Measurements from ENCODE around the gene TNNC1. TPM values are rescaled to one million over a fixed set of nuclear protein-coding genes. Genes with fewer than 3 reads are reported as not detected.
A peak's percentile ranks its signal among the peaks of the same experiment; 100 is the strongest.

TNNC1 gene
- total and polyA plus RNA-seq, 10 donors, result 0.74 to 5.8 (median 1.9) TPM

GRCh38 chr3:52401551-52401950, 52.3 kb downstream of the TNNC1 start:
- intact Hi-C loops (cut with DNase I; ENCODE audit: low total_unique reads), result no loop called here
- Histone ChIP-seq H3K4me3 (no peak overlapping the region), H3K27ac (no peak overlapping the region), H3K9me3 (no peaks in the 10 kb centered on the region), H3K27me3 (replicated peaks in 1 of 7) (no peaks in the 10 kb centered on the region), H3K4me1 (peaks cover 0 to 18% (median 2%) of the 10 kb centered on the region in 6 donors), H3K36me3 (peaks cover 0 to 100% (median 65%) of the 10 kb centered on the region in 6 donors)
- peak; percentile 63 for DNase-seq
- TF ChIP-seq POLR2A (IDR thresholded peaks at IDR 0.05) (no peak), POLR2AphosphoS5 (IDR thresholded peaks at IDR 0.05) (no peak), CTCF (IDR thresholded peaks at IDR 0.05 in 8 of 11, conservative IDR thresholded peaks at IDR 0.05 in 3 of 11) (no peak)
- 97 to 100% (median 100%) methylated on average over 1 of the region's 1 CpG for WGBS, 5 donors

Other genes starting within 250 kb of the TNNC1 start
- gene TLR9, start 228.4 kb downstream of the TNNC1 start, total RNA-seq, result 1 to 10 TPM; 2.3 to 7.7 (median 4.2) TPM
- gene TLR9, start 228.4 kb downstream of the TNNC1 start, polyA plus RNA-seq, result 1 to 10 TPM in 1 of 3 donors, under 1 TPM in 1, not detected in 1; 0.55 to 3.8 TPM
- 100 to 1,000 TPM in 1 of 7 donors, 10 to 100 TPM in 6; 57.5 to 109 (median 68.2) TPM for gene TWF2, start 214.9 kb downstream of the TNNC1 start, total RNA-seq
- 10 to 100 TPM; 47.3 to 71.4 (median 59.8) TPM for gene TWF2, start 214.9 kb downstream of the TNNC1 start, polyA plus RNA-seq
- gene PPM1M, start 208.3 kb downstream of the TNNC1 start, total RNA-seq, result 10 to 100 TPM; 26.3 to 77.8 (median 55.8) TPM
- 10 to 100 TPM; 29.2 to 37.2 (median 33.6) TPM for gene PPM1M, start 208.3 kb downstream of the TNNC1 start, polyA plus RNA-seq
- 10 to 100 TPM; 60.5 to 80.6 (median 72.0) TPM for gene WDR82, start 175.4 kb downstream of the TNNC1 start, total RNA-seq
- gene WDR82, start 175.4 kb downstream of the TNNC1 start, polyA plus RNA-seq, result 10 to 100 TPM; 20.9 to 35.8 (median 23.6) TPM
- gene GLYCTK, start 166.2 kb downstream of the TNNC1 start, total RNA-seq, result 10 to 100 TPM; 13.4 to 31.9 (median 26.8) TPM
- gene GLYCTK, start 166.2 kb downstream of the TNNC1 start, polyA plus RNA-seq, result 10 to 100 TPM; 14.9 to 22.5 (median 22.2) TPM
- gene DNAH1, start 137.7 kb downstream of the TNNC1 start, total RNA-seq, result 10 to 100 TPM; 21.0 to 35.8 (median 27.1) TPM
- 10 to 100 TPM in 1 of 3 donors, 1 to 10 TPM in 2; 4.9 to 10.1 (median 9.7) TPM for gene DNAH1, start 137.7 kb downstream of the TNNC1 start, polyA plus RNA-seq
- gene BAP1, start 44.0 kb downstream of the TNNC1 start, total RNA-seq, result 10 to 100 TPM; 68.1 to 82.8 (median 72.8) TPM
- gene BAP1, start 44.0 kb downstream of the TNNC1 start, polyA plus RNA-seq, result 10 to 100 TPM; 44.4 to 73.7 (median 72.8) TPM
- gene PHF7, start 43.4 kb downstream of the TNNC1 start, total RNA-seq, result 10 to 100 TPM in 1 of 7 donors, 1 to 10 TPM in 6; 4.4 to 14.2 (median 8.6) TPM
- gene PHF7, start 43.4 kb downstream of the TNNC1 start, polyA plus RNA-seq, result 1 to 10 TPM; 4.6 to 7.3 (median 4.8) TPM
- 10 to 100 TPM in 5 of 7 donors, 1 to 10 TPM in 2; 7.9 to 20.2 (median 10.8) TPM for gene SEMA3G, start 8.9 kb downstream of the TNNC1 start, total RNA-seq
- 1 to 10 TPM; 1.0 to 7.8 (median 3.5) TPM for gene SEMA3G, start 8.9 kb downstream of the TNNC1 start, polyA plus RNA-seq
- gene NISCH, start 1.6 kb upstream of the TNNC1 start, total RNA-seq, result 10 to 100 TPM; 72.5 to 92.7 (median 86.2) TPM
- 10 to 100 TPM; 18.9 to 45.1 (median 41.7) TPM for gene NISCH, start 1.6 kb upstream of the TNNC1 start, polyA plus RNA-seq
- 1,000 to 10,000 TPM in 1 of 7 donors, 100 to 1,000 TPM in 6; 351 to 1,070 (median 406) TPM for gene STAB1, start 41.3 kb upstream of the TNNC1 start, total RNA-seq
- 1,000 to 10,000 TPM in 2 of 3 donors, 100 to 1,000 TPM in 1; 287 to 1,994 (median 1,275) TPM for gene STAB1, start 41.3 kb upstream of the TNNC1 start, polyA plus RNA-seq
- gene NT5DC2, start 79.8 kb upstream of the TNNC1 start, total RNA-seq, result 10 to 100 TPM in 6 of 7 donors, 1 to 10 TPM in 1; 9.3 to 26.0 (median 12.0) TPM
- 10 to 100 TPM in 1 of 3 donors, 1 to 10 TPM in 2; 7.8 to 11.8 (median 7.9) TPM for gene NT5DC2, start 79.8 kb upstream of the TNNC1 start, polyA plus RNA-seq
- 10 to 100 TPM in 3 of 7 donors, 1 to 10 TPM in 4; 2.7 to 12.8 (median 7.6) TPM for gene UQCC5, start 82.6 kb upstream of the TNNC1 start, total RNA-seq
- gene UQCC5, start 82.6 kb upstream of the TNNC1 start, polyA plus RNA-seq, result 10 to 100 TPM; 24.8 to 41.5 (median 26.1) TPM
- gene PBRM1, start 231.9 kb upstream of the TNNC1 start, total RNA-seq, result 100 to 1,000 TPM in 3 of 7 donors, 10 to 100 TPM in 4; 60.0 to 125 (median 82.8) TPM
- 10 to 100 TPM in 1 of 3 donors, 1 to 10 TPM in 2; 5.7 to 10.6 (median 6.2) TPM for gene PBRM1, start 231.9 kb upstream of the TNNC1 start, polyA plus RNA-seq
- 10 to 100 TPM; 49.8 to 87.8 (median 67.3) TPM for gene GNL3, start 232.0 kb upstream of the TNNC1 start, total RNA-seq
- gene GNL3, start 232.0 kb upstream of the TNNC1 start, polyA plus RNA-seq, result 10 to 100 TPM; 61.8 to 70.4 (median 68.0) TPM

All from spleen (tissue), 11 donors.